Ecto neural progenitor cell (in vitro differentiated cells): ENCODE results near the gene MFSD2B.
"Not testable (repeated sequence)": the region's sequence is repeated elsewhere in the genome, so short reads cannot be mapped to it uniquely, and the experiment has no call there.

ENCODE experiments used
- DNase-seq: peaks from one replicate; pipeline ENCODE4 v3.0.0-alpha.2; 2018; ENCODE audit warnings: low spot score

MFSD2B gene

GRCh38 chr2:24018241-24018640 is 8.4 kb downstream of the MFSD2B start:
- no peak for DNase-seq

GRCh38 chr2:24019729-24020128 is 9.8 kb downstream of the MFSD2B start:
- DNase-seq, result no peak

- DNase-seq, result no peak
Observed at GRCh38 chr2:24020244-24020643, 10.4 kb downstream of the MFSD2B start.

- DNase-seq, result no peak
Observed at GRCh38 chr2:24021122-24021998, 11.5 kb downstream of the MFSD2B start.

- DNase-seq, result no peak
Observed at GRCh38 chr2:24022324-24022974, 12.6 kb downstream of the MFSD2B start.

GRCh38 chr2:24022975-24023575 is 13.2 kb downstream of the MFSD2B start:
- DNase-seq, result no peak

- DNase-seq, result no peak
Observed at GRCh38 chr2:24024018-24024417, 14.1 kb downstream of the MFSD2B start.

- no peak for DNase-seq
Observed at GRCh38 chr2:24024996-24025663, 15.2 kb downstream of the MFSD2B start.

- no peak for DNase-seq
Observed at GRCh38 chr2:24026233-24026632, 16.3 kb downstream of the MFSD2B start.

- no peak for DNase-seq
Observed at GRCh38 chr2:24038786-24039499, 29.1 kb downstream of the MFSD2B start.

GRCh38 chr2:24040511-24040910 is 30.6 kb downstream of the MFSD2B start:
- DNase-seq, result no peak

GRCh38 chr2:24043133-24043532 is 33.2 kb downstream of the MFSD2B start:
- not testable (repeated sequence) for DNase-seq

- DNase-seq, result no peak
Observed at GRCh38 chr2:24045511-24046508, 35.9 kb downstream of the MFSD2B start.

- no peak for DNase-seq
Observed at GRCh38 chr2:24046599-24046929, 36.7 kb downstream of the MFSD2B start.

- DNase-seq, result peak; percentile 95
Observed at GRCh38 chr2:24046930-24047702, 37.2 kb downstream of the MFSD2B start, which contains the start of gene WDCP. Gene WDCP, minus strand, starts transcription at chr2:24047391. Its CDS starts 7,897 bp downstream, at chr2:24039494.

GRCh38 chr2:24047703-24048033 is 37.8 kb downstream of the MFSD2B start:
- DNase-seq, result no peak

- DNase-seq, result no peak
Observed at GRCh38 chr2:24048769-24049484, 39.0 kb downstream of the MFSD2B start.

- DNase-seq, result peak; percentile 88
Observed at GRCh38 chr2:24049485-24050021, 39.7 kb downstream of the MFSD2B start, which contains the start of gene FKBP1B. Gene FKBP1B, plus strand, starts transcription at chr2:24049741. Its CDS starts 109 bp downstream, at chr2:24049850.
